ENCODE measurements around the gene PISD. TPM values are rescaled to one million over a fixed set of nuclear protein-coding genes. Genes with fewer than 3 reads are reported as not detected.
"Not testable (repeated sequence)": the region's sequence is repeated elsewhere in the genome, so short reads cannot be mapped to it uniquely, and the experiment has no call there.

PISD gene
- total and polyA plus RNA-seq, 12 donors, result 25.1 to 99.5 (median 64.8) TPM

GRCh38 chr22:31681349-31682345 is 19.6 kb upstream of the PISD start:
- 36 to 49% (median 39%) methylated on average over 12 to 17 of the region's 17 CpGs for WGBS, 4 donors
- Histone ChIP-seq H3K27ac (peak overlapping the region in 4 of 5 donors; percentile 68 to 86 (median 70)), H3K4me1 (replicated peaks in 1 of 2) (peaks cover 14 to 26% of the 10 kb centered on the region in 2 donors), H3K36me3 (replicated peaks in 1 of 2) (peaks cover 0 to 37% of the 10 kb centered on the region in 2 donors), H3K9me3 (replicated peaks in 1 of 3) (no peaks in the 10 kb centered on the region), H3K27me3 (no peaks in the 10 kb centered on the region), H3K4me3 (no peak overlapping the region)
- peak in 5 of 7 donors; percentile 33 to 67 (median 55) for DNase-seq
- intact Hi-C loops (cut with DNase I), result loop anchor here in 1 of 2 donors (10.0 kb wide), 1 partner anchor 63 kb away; no protein-coding TSS in a partner anchor
- TF ChIP-seq POLR2A (IDR thresholded peaks at IDR 0.05), result peak in 1 of 2 donors; percentile 47
- TF ChIP-seq, protein P1, sequence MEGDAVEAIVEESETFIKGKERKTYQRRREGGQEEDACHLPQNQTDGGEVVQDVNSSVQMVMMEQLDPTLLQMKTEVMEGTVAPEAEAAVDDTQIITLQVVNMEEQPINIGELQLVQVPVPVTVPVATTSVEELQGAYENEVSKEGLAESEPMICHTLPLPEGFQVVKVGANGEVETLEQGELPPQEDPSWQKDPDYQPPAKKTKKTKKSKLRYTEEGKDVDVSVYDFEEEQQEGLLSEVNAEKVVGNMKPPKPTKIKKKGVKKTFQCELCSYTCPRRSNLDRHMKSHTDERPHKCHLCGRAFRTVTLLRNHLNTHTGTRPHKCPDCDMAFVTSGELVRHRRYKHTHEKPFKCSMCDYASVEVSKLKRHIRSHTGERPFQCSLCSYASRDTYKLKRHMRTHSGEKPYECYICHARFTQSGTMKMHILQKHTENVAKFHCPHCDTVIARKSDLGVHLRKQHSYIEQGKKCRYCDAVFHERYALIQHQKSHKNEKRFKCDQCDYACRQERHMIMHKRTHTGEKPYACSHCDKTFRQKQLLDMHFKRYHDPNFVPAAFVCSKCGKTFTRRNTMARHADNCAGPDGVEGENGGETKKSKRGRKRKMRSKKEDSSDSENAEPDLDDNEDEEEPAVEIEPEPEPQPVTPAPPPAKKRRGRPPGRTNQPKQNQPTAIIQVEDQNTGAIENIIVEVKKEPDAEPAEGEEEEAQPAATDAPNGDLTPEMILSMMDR (IDR thresholded peaks at IDR 0.05), result no peak

DNA sequence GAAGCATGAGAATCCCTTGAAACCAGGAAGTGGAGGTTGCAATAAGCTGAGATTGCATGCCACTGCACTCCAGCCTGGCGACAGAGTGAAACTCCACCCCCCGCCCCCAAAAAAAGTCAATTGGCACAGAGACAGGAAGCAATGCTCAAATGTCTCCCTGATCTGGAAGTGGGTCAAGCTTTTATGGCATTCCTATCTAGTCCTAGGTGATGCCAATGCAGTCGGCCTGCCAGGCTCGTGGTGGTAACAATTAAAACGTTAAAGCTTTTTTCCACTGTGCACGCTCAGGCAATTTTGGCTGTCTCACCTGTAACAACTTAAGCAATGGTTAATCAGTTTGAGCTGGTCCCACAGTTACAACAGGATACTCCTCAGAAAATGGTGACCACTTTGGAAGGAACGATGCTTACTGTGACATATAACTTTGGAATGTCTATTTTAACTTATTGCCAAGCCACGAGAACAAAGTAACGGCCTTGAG is 18.9 kb upstream of the PISD start:
- WGBS, 4 donors, result 34 to 44% (median 38%) methylated on average over 9 of the region's 9 CpGs
- intact Hi-C loops (cut with DNase I), result loop anchor here in 1 of 2 donors (10.0 kb wide), 1 partner anchor 64 kb away; no protein-coding TSS in a partner anchor
- Histone ChIP-seq H3K4me3 (no peak overlapping the region), H3K9me3 (replicated peaks in 1 of 3) (no peaks in the 10 kb centered on the region), H3K27ac (peak overlapping the region in 4 of 5 donors; percentile 69 to 86 (median 75)), H3K4me1 (replicated peaks in 1 of 2) (peaks cover 14 to 26% of the 10 kb centered on the region in 2 donors), H3K36me3 (replicated peaks in 1 of 2) (peaks cover 0 to 30% of the 10 kb centered on the region in 2 donors), H3K27me3 (no peaks in the 10 kb centered on the region)
- DNase-seq, result peak in 6 of 7 donors; percentile 31 to 76 (median 60)
- TF ChIP-seq, protein P1 (IDR thresholded peaks at IDR 0.05), result no peak
- TF ChIP-seq POLR2A (IDR thresholded peaks at IDR 0.05), result no peak

GRCh38 chr22:31678748-31679147 is 16.7 kb upstream of the PISD start:
- 80 to 82% (median 81%) methylated on average over 4 to 7 of the region's 7 CpGs for WGBS, 4 donors
- H3K4me3 ChIP-seq, result no peak overlapping the region
- TF ChIP-seq, protein P1 (IDR thresholded peaks at IDR 0.05), result no peak
- no peak for TF ChIP-seq POLR2A (IDR thresholded peaks at IDR 0.05)
- peaks cover 0 to 8% of the 10 kb centered on the region in 2 donors for H3K36me3 ChIP-seq (replicated peaks in 1 of 2)
- intact Hi-C loops (cut with DNase I), result no loop called here
- H3K9me3 ChIP-seq (replicated peaks in 1 of 3), result no peaks in the 10 kb centered on the region
- H3K4me1 ChIP-seq (replicated peaks in 1 of 2), result peaks cover 14 to 26% of the 10 kb centered on the region in 2 donors
- H3K27ac ChIP-seq, result no peak overlapping the region
- DNase-seq, result no peak
- H3K27me3 ChIP-seq, result no peaks in the 10 kb centered on the region

DNA sequence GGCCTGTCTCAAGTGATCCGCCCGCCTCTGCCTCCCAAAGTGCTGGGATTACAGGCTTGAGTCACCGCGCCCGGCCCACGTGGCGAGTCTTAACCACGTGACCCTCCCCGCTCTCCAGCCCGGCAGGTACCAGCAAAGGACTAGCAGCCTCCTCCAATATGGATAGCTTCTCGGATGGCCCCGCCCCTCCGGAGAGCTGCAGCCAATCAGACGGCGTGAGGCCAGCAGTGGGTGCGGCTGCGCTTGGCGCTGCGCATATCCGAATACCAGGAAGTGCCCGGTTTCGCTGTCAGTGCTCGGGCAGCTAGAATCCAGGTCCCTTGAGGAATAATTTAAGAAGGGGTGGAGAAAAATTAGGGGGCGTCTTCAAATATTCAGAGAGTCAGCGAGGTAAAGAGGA is 14.7 kb upstream of the PISD start:
- H3K4me1 ChIP-seq (replicated peaks in 1 of 2), result peaks cover 7 to 14% of the 10 kb centered on the region in 2 donors
- peak overlapping the region in 1 of 4 donors; percentile 52 for H3K4me3 ChIP-seq
- intact Hi-C loops (cut with DNase I), result no loop called here
- peak; percentile 10 to 82 for TF ChIP-seq POLR2A (IDR thresholded peaks at IDR 0.05)
- TF ChIP-seq, protein P1 (IDR thresholded peaks at IDR 0.05), result no peak
- H3K9me3 ChIP-seq (replicated peaks in 1 of 3), result no peaks in the 10 kb centered on the region
- no peaks in the 10 kb centered on the region for H3K27me3 ChIP-seq
- WGBS, 4 donors, result 0 to 9% (median 2%) methylated on average over 20 to 25 of the region's 25 CpGs
- peak overlapping the region; percentile 9 to 85 (median 75) for H3K27ac ChIP-seq
- no peaks in the 10 kb centered on the region for H3K36me3 ChIP-seq (replicated peaks in 1 of 2)
- DNase-seq, result peak; percentile 97 to 99 (median 99)

GRCh38 chr22:31674219-31674618 is 12.2 kb upstream of the PISD start:
- H3K4me3 ChIP-seq; DNase-seq; H3K9me3 ChIP-seq (replicated peaks in 1 of 3); H3K27me3 ChIP-seq; H3K27ac ChIP-seq; intact Hi-C loops (cut with DNase I); H3K36me3 ChIP-seq (replicated peaks in 1 of 2); H3K4me1 ChIP-seq (replicated peaks in 1 of 2): not testable (repeated sequence)
- WGBS, 4 donors, result 75 to 81% (median 77%) methylated on average over 5 of the region's 5 CpGs

- H3K36me3 ChIP-seq (replicated peaks in 1 of 2); H3K27me3 ChIP-seq; H3K27ac ChIP-seq; H3K4me3 ChIP-seq; H3K4me1 ChIP-seq (replicated peaks in 1 of 2); DNase-seq; H3K9me3 ChIP-seq (replicated peaks in 1 of 3): not testable (repeated sequence)
- 79 to 89% (median 86%) methylated on average over 4 of the region's 4 CpGs for WGBS, 4 donors
- intact Hi-C loops (cut with DNase I), result loop anchor here in 1 of 2 donors (5.0 to 10.0 kb wide), 2 partner anchors 78 to 276 kb away; partner anchors contain the start of gene YWHAH
These were observed 6.8 kb upstream of the PISD start for GRCh38 chr22:31668849-31669248.

All from adrenal gland (tissue), 12 donors.